Body of pancreas (tissue), 4 donors: ENCODE data around the gene POU2AF1. TPM values are rescaled to one million over a fixed set of nuclear protein-coding genes. Genes with fewer than 3 reads are reported as not detected.

Experiments used
- ATAC-seq: fragments of 150-250 bp; one replicate; pipeline ENCODE4 v1.9.1; 2016
- DNase-seq, 4 donors: peaks; one replicate each; pipeline ENCODE4 v3.0.0-alpha.2; 2019
- H3K27ac ChIP-seq, 4 donors: fragments of 200-600 bp; sonication (generic); 1 replicate in 3 of 4; 2 replicates in 1 of 4; pipeline versions ENCODE4 v1.5.1 to v1.6.1; 2016 to 2019; ENCODE audit warnings: mild to moderate bottlenecking in 1 of 4, mixed read lengths in 1 of 4, moderate library complexity in 1 of 4
- H3K27me3 ChIP-seq, 2 donors: fragments of 200-600 bp; sonication (generic); one replicate each; pipeline ENCODE4 v1.6.0; 2016; ENCODE audit warnings: mild to moderate bottlenecking in 1 of 2
- H3K36me3 ChIP-seq, 2 donors: fragments of 200-600 bp; sonication (generic); replicated peaks in 1 of 2; 2 replicates each; pipeline ENCODE4 v1.5.1; 2016; ENCODE audit warnings: low read depth in 2 of 2; ENCODE audit not compliant: insufficient read depth in 1 of 2
- H3K4me1 ChIP-seq: fragments of 200-600 bp; sonication (generic); one replicate; pipeline ENCODE4 v1.6.0; 2016
- H3K4me3 ChIP-seq, 2 donors: fragments of 200-600 bp; sonication (generic); 1 replicate in 1 of 2; 2 replicates in 1 of 2; pipeline ENCODE4 v1.5.1; 2016 to 2019
- H3K9me3 ChIP-seq, 3 donors: fragments of 200-600 bp; sonication (generic); 1 replicate in 2 of 3; 2 replicates in 1 of 3; pipeline ENCODE4 v1.5.1; 2016
- POLR2A ChIP-seq, 3 donors: fragments of 450-650 bp; IDR thresholded peaks; one replicate each; pipeline ENCODE4 v1.6.1; 2016; ENCODE audit warnings: antibody characterized with exemption in 3 of 3, mild to moderate bottlenecking in 2 of 3
- WGBS, 2 donors: methylation state at CpG; one replicate each; pipeline ENCODE4 v1.1.5; 2017; 5-methylcytosine and 5-hydroxymethylcytosine counted together
- intact Hi-C: fragments of 100-400 bp; cut with DNase I; formaldehyde crosslinking; loops from one replicate; pipeline ENCODE4 v1.15.1; 2023
- total RNA-seq, 2 donors: library from RNA; depleted of rRNA; stranded (reverse); fragments of >200 nt; gene quantifications; one replicate each; pipeline ENCODE4 v1.1.0, GENCODE V29; 2016
- TF ChIP-seq, protein P1 (sequence below), 7 experiments: fragments of 450-650 bp in 4 of 7; fragments of 200-600 bp in 3 of 7; sonication (generic) in 3 of 7; IDR thresholded peaks; one replicate each; pipeline ENCODE4 v1.5.1; 2016 to 2019; ENCODE audit warnings: antibody characterized with exemption in 7 of 7

Gene POU2AF1, protein sequence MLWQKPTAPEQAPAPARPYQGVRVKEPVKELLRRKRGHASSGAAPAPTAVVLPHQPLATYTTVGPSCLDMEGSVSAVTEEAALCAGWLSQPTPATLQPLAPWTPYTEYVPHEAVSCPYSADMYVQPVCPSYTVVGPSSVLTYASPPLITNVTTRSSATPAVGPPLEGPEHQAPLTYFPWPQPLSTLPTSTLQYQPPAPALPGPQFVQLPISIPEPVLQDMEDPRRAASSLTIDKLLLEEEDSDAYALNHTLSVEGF
- 1 to 10 TPM in 1 of 2 donors, not detected in 1; 8.9 TPM for total RNA-seq

GRCh38 chr11:111378861-111379601 is at the start of gene POU2AF1:
Gene POU2AF1, minus strand, starts transcription at chr11:111379275. Its CDS starts 98 bp downstream, at chr11:111379177.
- no peaks in the 10 kb centered on the region for H3K27me3 ChIP-seq
- intact Hi-C loops = no loop called here
- no peaks in the 10 kb centered on the region for H3K36me3 ChIP-seq
- H3K4me3 ChIP-seq = no peak within 1 kb of the TSS
- H3K9me3 ChIP-seq = no peaks in the 10 kb centered on the region
- H3K4me1 ChIP-seq = no peaks in the 10 kb centered on the region
- TF ChIP-seq, protein P1, sequence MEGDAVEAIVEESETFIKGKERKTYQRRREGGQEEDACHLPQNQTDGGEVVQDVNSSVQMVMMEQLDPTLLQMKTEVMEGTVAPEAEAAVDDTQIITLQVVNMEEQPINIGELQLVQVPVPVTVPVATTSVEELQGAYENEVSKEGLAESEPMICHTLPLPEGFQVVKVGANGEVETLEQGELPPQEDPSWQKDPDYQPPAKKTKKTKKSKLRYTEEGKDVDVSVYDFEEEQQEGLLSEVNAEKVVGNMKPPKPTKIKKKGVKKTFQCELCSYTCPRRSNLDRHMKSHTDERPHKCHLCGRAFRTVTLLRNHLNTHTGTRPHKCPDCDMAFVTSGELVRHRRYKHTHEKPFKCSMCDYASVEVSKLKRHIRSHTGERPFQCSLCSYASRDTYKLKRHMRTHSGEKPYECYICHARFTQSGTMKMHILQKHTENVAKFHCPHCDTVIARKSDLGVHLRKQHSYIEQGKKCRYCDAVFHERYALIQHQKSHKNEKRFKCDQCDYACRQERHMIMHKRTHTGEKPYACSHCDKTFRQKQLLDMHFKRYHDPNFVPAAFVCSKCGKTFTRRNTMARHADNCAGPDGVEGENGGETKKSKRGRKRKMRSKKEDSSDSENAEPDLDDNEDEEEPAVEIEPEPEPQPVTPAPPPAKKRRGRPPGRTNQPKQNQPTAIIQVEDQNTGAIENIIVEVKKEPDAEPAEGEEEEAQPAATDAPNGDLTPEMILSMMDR (IDR thresholded peaks at IDR 0.05) = no peak
- TF ChIP-seq POLR2A (IDR thresholded peaks at IDR 0.05) = no peak
- no peak for ATAC-seq
- H3K27ac ChIP-seq = no peak within 1 kb of the TSS
- WGBS, 2 donors = 68 to 86% methylated on average over 18 to 33 of the region's 33 CpGs
- no peak for DNase-seq

DNA sequence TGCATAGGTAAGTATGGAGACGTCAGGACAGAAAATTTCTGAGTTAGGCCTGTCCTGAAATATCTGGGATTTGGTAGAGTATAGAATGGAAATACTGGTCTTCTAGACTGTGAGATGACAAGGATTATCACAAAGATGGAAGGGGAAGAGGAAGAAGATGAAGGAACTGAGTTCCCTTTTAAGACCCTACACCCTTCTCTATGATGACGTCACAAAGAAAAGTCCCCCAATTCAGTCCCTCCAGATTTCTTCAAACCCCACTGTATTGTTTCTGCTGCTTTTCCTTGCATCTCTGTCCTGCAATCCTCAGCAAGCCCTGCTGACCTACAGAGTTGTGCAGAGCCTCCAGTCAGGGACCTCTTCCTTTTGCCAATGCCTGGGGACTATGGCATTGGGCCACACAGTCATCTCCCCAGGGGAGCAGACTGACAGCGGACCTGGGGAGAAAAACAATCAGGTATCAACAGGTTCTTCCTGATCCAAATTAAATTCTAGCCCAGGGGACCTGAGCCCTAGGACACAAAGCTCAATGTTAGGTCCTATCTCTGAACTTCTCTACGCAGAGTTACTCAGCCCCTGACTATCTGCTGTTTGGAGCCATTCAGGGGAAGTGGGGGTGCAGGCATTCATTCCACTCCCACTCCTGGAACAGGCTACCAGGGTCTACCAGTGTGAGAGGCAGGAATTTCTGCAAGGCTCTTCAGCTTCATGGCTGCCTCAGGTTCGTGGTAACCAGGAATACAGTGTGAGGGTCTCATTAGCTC is 49.2 kb upstream of the POU2AF1 start:
- TF ChIP-seq, protein P1 (IDR thresholded peaks at IDR 0.05) = no peak
- no peak for TF ChIP-seq POLR2A (IDR thresholded peaks at IDR 0.05)
- Histone ChIP-seq H3K9me3 (no peaks in the 10 kb centered on the region), H3K4me3 (no peak overlapping the region), H3K27me3 (no peaks in the 10 kb centered on the region), H3K27ac (no peak overlapping the region), H3K36me3 (no peaks in the 10 kb centered on the region), H3K4me1 (peaks cover 5% of the 10 kb centered on the region)
- ATAC-seq (no peak), DNase-seq (no peak)
- intact Hi-C loops = loop anchor here (5.0 kb wide), 1 partner anchor 146 kb away; no protein-coding TSS in a partner anchor
- 78 to 86% methylated on average over 5 of the region's 5 CpGs for WGBS, 2 donors

DNA sequence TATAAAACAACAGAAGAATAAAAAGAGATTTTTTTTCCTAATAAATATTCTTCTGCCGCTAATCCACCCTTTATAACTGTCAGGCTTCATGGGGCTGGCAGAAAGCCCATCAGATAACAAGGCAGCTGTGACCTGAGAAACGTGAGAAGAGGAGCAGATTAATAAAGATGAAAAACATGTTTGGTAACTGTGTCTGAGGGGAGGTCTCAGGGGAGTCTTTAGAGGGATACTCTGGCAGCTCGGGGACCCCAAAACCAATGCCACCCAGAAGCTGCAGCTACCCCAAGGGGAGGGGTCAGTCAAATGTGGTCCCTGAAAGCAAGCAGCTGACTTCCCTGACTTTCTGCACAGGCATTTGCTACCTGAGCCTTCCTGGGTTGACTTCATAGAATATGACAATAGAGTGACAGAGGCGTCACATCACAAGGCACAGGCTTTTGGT is 48.4 kb upstream of the POU2AF1 start:
- Histone ChIP-seq H3K27me3 (no peaks in the 10 kb centered on the region), H3K27ac (no peak overlapping the region), H3K4me1 (peaks cover 5% of the 10 kb centered on the region), H3K9me3 (no peaks in the 10 kb centered on the region), H3K4me3 (no peak overlapping the region), H3K36me3 (no peaks in the 10 kb centered on the region)
- TF ChIP-seq POLR2A (IDR thresholded peaks at IDR 0.05) = no peak
- TF ChIP-seq, protein P1 (IDR thresholded peaks at IDR 0.05) = no peak
- DNase-seq (peak in 3 of 4 donors; percentile 33 to 50 (median 48)), ATAC-seq (no peak)
- intact Hi-C loops = loop anchor here (5.0 kb wide), 1 partner anchor 145 kb away; no protein-coding TSS in a partner anchor
- WGBS, 2 donors = 36 to 45% methylated on average over 4 of the region's 4 CpGs

- 58 to 70% methylated on average over 6 of the region's 6 CpGs for WGBS, 2 donors
- TF ChIP-seq POLR2A (IDR thresholded peaks at IDR 0.05) = no peak
- TF ChIP-seq, protein P1 (IDR thresholded peaks at IDR 0.05) = no peak
- Histone ChIP-seq H3K9me3 (no peaks in the 10 kb centered on the region), H3K4me3 (no peak overlapping the region), H3K27ac (no peak overlapping the region), H3K27me3 (no peaks in the 10 kb centered on the region), H3K4me1 (peaks cover 5% of the 10 kb centered on the region), H3K36me3 (no peaks in the 10 kb centered on the region)
- intact Hi-C loops = loop anchor here (5.0 kb wide), 1 partner anchor 144 kb away; no protein-coding TSS in a partner anchor
- ATAC-seq (no peak), DNase-seq (no peak)
These were observed 47.5 kb upstream of the POU2AF1 start for GRCh38 chr11:111426617-111427016.
